B cell (primary cell): Measurements from ENCODE around the gene ENOPH1. TPM values are rescaled to one million over a fixed set of nuclear protein-coding genes. Genes with fewer than 3 reads are reported as not detected.
"Not testable (repeated sequence)": the region's sequence is repeated elsewhere in the genome, so short reads cannot be mapped to it uniquely, and the experiment has no call there.

Experiments used
- ATAC-seq: fragments of 200-7000 bp; cut with Tn5 transposase; one replicate; pipeline ENCODE4 v1.10.0; 2021; ENCODE audit warnings: low read depth, mild to moderate bottlenecking, moderate number of reproducible peaks, moderate library complexity
- CTCF ChIA-PET: fragments of 350-600 bp; sonication (Branson Sonifier 250); formaldehyde crosslinking; loops from one replicate; lab custom pipeline; 2021; ENCODE audit warnings: antibody characterized with exemption, inconsistent platforms; lab: Charles Lee
- POLR2A ChIA-PET: fragments of 350-600 bp; sonication (Branson Sonifier 250); formaldehyde crosslinking; loops from one replicate; lab custom pipeline; 2021; ENCODE audit warnings: antibody characterized with exemption; lab: Charles Lee
- DNase-seq: peaks from one replicate; pipeline ENCODE4 v3.0.0; 2013
- H2AFZ ChIP-seq: 2 replicates; pipeline ENCODE4 v1.6.1; 2012; ENCODE audit warnings: mild to moderate bottlenecking, low read depth, low read length; ENCODE audit not compliant: insufficient read depth, poor library complexity, severe bottlenecking
- H3K27ac ChIP-seq, 2 donors: 1 replicate in 1 of 2; 2 replicates in 1 of 2; pipeline ENCODE4 v1.5.1; 2012 to 2013; ENCODE audit warnings: low read length in 2 of 2, mild to moderate bottlenecking in 2 of 2, moderate library complexity in 1 of 2
- H3K27me3 ChIP-seq, 4 experiments: fragments of 200-600 bp in 1 of 4; sonication (generic) in 1 of 4; replicated peaks in 1 of 4; 1 replicate in 2 of 4; 2 replicates in 2 of 4; pipeline versions ENCODE4 v1.6.1 to v1.7.0; 2013 to 2016; ENCODE audit warnings: low read length in 3 of 4, mild to moderate bottlenecking in 2 of 4, mixed read lengths in 1 of 4, moderate library complexity in 1 of 4; ENCODE audit not compliant: insufficient read depth in 4 of 4, control insufficient read depth in 3 of 4; ENCODE audit errors: control extremely low read depth in 1 of 4
- H3K36me3 ChIP-seq, 2 experiments: replicated peaks in 1 of 2; 1 replicate in 1 of 2; 2 replicates in 1 of 2; pipeline versions ENCODE4 v1.6.1 to v1.7.1; 2013; ENCODE audit warnings: low read length in 1 of 2; ENCODE audit not compliant: insufficient read depth in 2 of 2, control insufficient read depth in 1 of 2; ENCODE audit errors: control extremely low read depth in 1 of 2, extremely low read depth in 1 of 2
- H3K4me1 ChIP-seq, 2 donors: fragments of 200-600 bp in 1 of 2; sonication (generic) in 1 of 2; 1 replicate in 1 of 2; 2 replicates in 1 of 2; pipeline versions ENCODE4 v1.5.1 to v1.6.1; 2013 to 2017; ENCODE audit warnings: low read length in 2 of 2; ENCODE audit not compliant: control insufficient read depth in 2 of 2, insufficient read depth in 2 of 2
- H3K4me2 ChIP-seq: replicated peaks from 2 replicates; pipeline ENCODE3; 2012; ENCODE audit warnings: mild to moderate bottlenecking, low read depth, low read length; ENCODE audit not compliant: poor library complexity, severe bottlenecking
- H3K4me3 ChIP-seq, 5 experiments: fragments of 200-600 bp in 1 of 5; sonication (generic) in 1 of 5; 1 replicate in 3 of 5; 2 replicates in 2 of 5; pipeline versions ENCODE4 v1.5.1 to v1.7.0; 2011 to 2016; ENCODE audit warnings: low read length in 4 of 5, mild to moderate bottlenecking in 4 of 5, low read depth in 2 of 5, control low read depth in 1 of 5, moderate library complexity in 1 of 5; ENCODE audit not compliant: insufficient read depth in 1 of 5; ENCODE audit errors: control extremely low read depth in 1 of 5, extremely low read depth in 1 of 5
- H3K79me2 ChIP-seq: fragments of 200-600 bp; sonication (generic); one replicate; pipeline ENCODE4 v1.6.0; 2016; ENCODE audit warnings: low read length; ENCODE audit not compliant: control insufficient read depth, insufficient read depth
- H3K9ac ChIP-seq: fragments of 200-600 bp; sonication (generic); 2 replicates; pipeline ENCODE4 v1.6.1; 2017; ENCODE audit warnings: mild to moderate bottlenecking, low read length, moderate library complexity
- H3K9me3 ChIP-seq, 3 donors: one replicate each; pipeline versions ENCODE4 v1.6.1 to v1.7.1; 2013; ENCODE audit warnings: low read length in 2 of 3; ENCODE audit not compliant: control insufficient read depth in 2 of 3, insufficient read depth in 1 of 3; ENCODE audit errors: control extremely low read depth in 1 of 3
- H4K20me1 ChIP-seq: 2 replicates; pipeline ENCODE4 v1.6.0; 2012; ENCODE audit warnings: mild to moderate bottlenecking, low read length; ENCODE audit not compliant: insufficient read depth, control insufficient read depth, poor library complexity, severe bottlenecking
- H3K27ac Mint-ChIP-seq: one replicate; pipeline ENCODE4 v1.8.0; 2021; ENCODE audit warnings: mixed read lengths
- H3K27me3 Mint-ChIP-seq: one replicate; pipeline ENCODE4 v1.8.0; 2021; ENCODE audit warnings: mixed read lengths
- H3K4me1 Mint-ChIP-seq: one replicate; pipeline ENCODE4 v1.8.0; 2021; ENCODE audit warnings: mixed read lengths
- H3K4me3 Mint-ChIP-seq: one replicate; pipeline ENCODE4 v1.8.0; 2021; ENCODE audit warnings: mixed read lengths
- H3K9me3 Mint-ChIP-seq: one replicate; pipeline ENCODE4 v1.8.0; 2022; ENCODE audit warnings: mixed read lengths; ENCODE audit not compliant: insufficient read depth
- EZH2 ChIP-seq: IDR thresholded peaks from 2 replicates; pipeline ENCODE4 v1.6.1; 2012; ENCODE audit warnings: borderline replicate concordance, low read depth, mild to moderate bottlenecking, moderate library complexity, low read length; ENCODE audit not compliant: insufficient read depth, poor library complexity, severe bottlenecking
- WGBS: methylation state at CpG from one replicate; pipeline ENCODE4 v1.1.5; 2013; ENCODE audit warnings: missing lambda C conversion rate; ENCODE audit not compliant: insufficient coverage; 5-methylcytosine and 5-hydroxymethylcytosine counted together
- intact Hi-C: fragments of 100-400 bp; cut with micrococcal nuclease; formaldehyde crosslinking; loops from one replicate; pipeline ENCODE4 v1.10.0; 2022
- polyA plus RNA-seq: library from polyadenylated mRNA; depleted of rRNA; stranded (reverse); fragments of >200 nt; gene quantifications from 2 replicates; pipeline ENCODE4 v1.2.3, GENCODE V29; 2012
- total RNA-seq, 2 donors: library from RNA; stranded (reverse); fragments of 120-200 nt in 1 of 2; gene quantifications; 1 replicate in 1 of 2; 2 replicates in 1 of 2; pipeline versions ENCODE4 v1.2.3 to v1.2.4, GENCODE V29; 2013 to 2022
- TF ChIP-seq, protein P1 (sequence below): fragments of 200-600 bp; IDR thresholded peaks from one replicate; pipeline ENCODE4 v1.8.0; 2022; ENCODE audit warnings: antibody characterized with exemption, mild to moderate bottlenecking

ENOPH1 gene
- total and polyA plus RNA-seq, 2 donors (not counting 1 experiment from before 2014, with no cell fraction given) = 10.9 to 20.2 TPM

GRCh38 chr4:82388405-82388804, 42.0 kb upstream of the ENOPH1 start:
- no peak for TF ChIP-seq EZH2
- TF ChIP-seq, protein P1, sequence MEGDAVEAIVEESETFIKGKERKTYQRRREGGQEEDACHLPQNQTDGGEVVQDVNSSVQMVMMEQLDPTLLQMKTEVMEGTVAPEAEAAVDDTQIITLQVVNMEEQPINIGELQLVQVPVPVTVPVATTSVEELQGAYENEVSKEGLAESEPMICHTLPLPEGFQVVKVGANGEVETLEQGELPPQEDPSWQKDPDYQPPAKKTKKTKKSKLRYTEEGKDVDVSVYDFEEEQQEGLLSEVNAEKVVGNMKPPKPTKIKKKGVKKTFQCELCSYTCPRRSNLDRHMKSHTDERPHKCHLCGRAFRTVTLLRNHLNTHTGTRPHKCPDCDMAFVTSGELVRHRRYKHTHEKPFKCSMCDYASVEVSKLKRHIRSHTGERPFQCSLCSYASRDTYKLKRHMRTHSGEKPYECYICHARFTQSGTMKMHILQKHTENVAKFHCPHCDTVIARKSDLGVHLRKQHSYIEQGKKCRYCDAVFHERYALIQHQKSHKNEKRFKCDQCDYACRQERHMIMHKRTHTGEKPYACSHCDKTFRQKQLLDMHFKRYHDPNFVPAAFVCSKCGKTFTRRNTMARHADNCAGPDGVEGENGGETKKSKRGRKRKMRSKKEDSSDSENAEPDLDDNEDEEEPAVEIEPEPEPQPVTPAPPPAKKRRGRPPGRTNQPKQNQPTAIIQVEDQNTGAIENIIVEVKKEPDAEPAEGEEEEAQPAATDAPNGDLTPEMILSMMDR = no peak
- no peak overlapping the region for H2AFZ ChIP-seq
- H3K9me3 ChIP-seq = no peaks in the 10 kb centered on the region
- H3K36me3 ChIP-seq = no peaks in the 10 kb centered on the region
- H3K27me3 Mint-ChIP-seq = no peaks in the 10 kb centered on the region
- no peak for ATAC-seq
- no peaks in the 10 kb centered on the region for H3K79me2 ChIP-seq
- peaks cover 2% of the 10 kb centered on the region for H3K4me1 Mint-ChIP-seq
- H3K4me3 Mint-ChIP-seq = no peak overlapping the region
- no peak overlapping the region for H3K27ac ChIP-seq
- no peak overlapping the region for H3K4me3 ChIP-seq
- H3K4me2 ChIP-seq = no peak overlapping the region
- no peaks in the 10 kb centered on the region for H4K20me1 ChIP-seq
- CTCF ChIA-PET = no interaction called here
- DNase-seq = no peak
- POLR2A ChIA-PET = no interaction called here
- intact Hi-C loops = no loop called here
- peaks cover under 1 to 1% of the 10 kb centered on the region in 2 donors for H3K4me1 ChIP-seq
- no peak overlapping the region for H3K9ac ChIP-seq
- H3K27me3 ChIP-seq = no peaks in the 10 kb centered on the region
- H3K9me3 Mint-ChIP-seq = peaks cover 3% of the 10 kb centered on the region
- WGBS = 100% methylated on average over 1 of the region's 1 CpG
- H3K27ac Mint-ChIP-seq = no peak overlapping the region

- CTCF ChIA-PET = interaction anchor here (1.5 kb wide), 1 partner anchor 9 kb away, joined by 3 read pairs; no protein-coding TSS in a partner anchor
- DNase-seq, H3K4me1 Mint-ChIP-seq, H3K27me3 ChIP-seq, H3K9me3 Mint-ChIP-seq, H3K36me3 ChIP-seq, H3K9me3 ChIP-seq, H3K4me1 ChIP-seq, H2AFZ ChIP-seq, H3K79me2 ChIP-seq, H3K4me3 ChIP-seq, ATAC-seq, H3K27ac Mint-ChIP-seq, H3K4me2 ChIP-seq, intact Hi-C loops, POLR2A ChIA-PET, H4K20me1 ChIP-seq, H3K27ac ChIP-seq, H3K9ac ChIP-seq, H3K4me3 Mint-ChIP-seq, H3K27me3 Mint-ChIP-seq: not testable (repeated sequence)
- 86% methylated on average over 1 of the region's 9 CpGs for WGBS
Observed at GRCh38 chr4:82390061-82390460, 40.3 kb upstream of the ENOPH1 start.
